H1 (cell line): ENCODE results near the gene CRTC2. TPM values are rescaled to one million over a fixed set of nuclear protein-coding genes. Genes with fewer than 3 reads are reported as not detected.

Source experiments
- CTCF ChIA-PET: fragments of 300-600 bp; sonication (Branson Sonifier 250); formaldehyde crosslinking; loops from one replicate; lab custom pipeline; 2021; ENCODE audit not compliant: partially characterized antibody; lab: Charles Lee
- POLR2A ChIA-PET: fragments of 300-600 bp; sonication (Branson Sonifier 250); formaldehyde crosslinking; loops from one replicate; lab custom pipeline; 2021; ENCODE audit warnings: inconsistent platforms; ENCODE audit not compliant: partially characterized antibody; lab: Charles Lee
- DNase-seq, 2 experiments: peaks; one replicate each; pipeline versions ENCODE4 v3.0.0 to v3.0.0-alpha.2; 2010 to 2022; ENCODE audit warnings: low spot score in 2 of 2, low read depth in 1 of 2, mixed read lengths in 1 of 2
- FAIRE-seq: peaks from 2 replicates; lab custom pipeline; 2011; peaks lifted over from hg19 to GRCh38; lab: Jason Lieb, UNC
- H2AFZ ChIP-seq: 2 replicates; pipeline ENCODE4 v1.8.1; 2012; ENCODE audit warnings: low read length, inconsistent platforms
- H2AK5ac ChIP-seq: 2 replicates; pipeline ENCODE4 v1.6.1; 2013; ENCODE audit warnings: low read depth, low read length
- H2BK120ac ChIP-seq: replicated peaks from 2 replicates; pipeline ENCODE3; 2013; ENCODE audit warnings: low read depth, low read length, inconsistent platforms
- H2BK12ac ChIP-seq: 2 replicates; pipeline ENCODE4 v1.6.1; 2013; ENCODE audit warnings: low read depth, low read length
- H2BK15ac ChIP-seq: 2 replicates; pipeline ENCODE4 v1.6.1; 2013; ENCODE audit warnings: low read length
- H2BK20ac ChIP-seq: 2 replicates; pipeline ENCODE4 v1.6.1; 2013; ENCODE audit warnings: low read length
- H2BK5ac ChIP-seq: 2 replicates; pipeline ENCODE4 v1.6.1; 2013; ENCODE audit warnings: low read depth, low read length
- H3K14ac ChIP-seq: 2 replicates; pipeline ENCODE4 v1.6.1; 2013; ENCODE audit warnings: inconsistent platforms; ENCODE audit not compliant: insufficient read length
- H3K18ac ChIP-seq: 2 replicates; pipeline ENCODE4 v1.6.1; 2013; ENCODE audit warnings: low read length; ENCODE audit errors: extremely low read depth
- H3K23ac ChIP-seq: 2 replicates; pipeline ENCODE4 v1.6.1; 2013; ENCODE audit warnings: inconsistent platforms; ENCODE audit not compliant: insufficient read length
- H3K23me2 ChIP-seq: 2 replicates; pipeline ENCODE4 v1.6.1; 2013; ENCODE audit warnings: low read depth, low read length
- H3K27ac ChIP-seq: 2 replicates; pipeline ENCODE4 v1.6.1; 2011; ENCODE audit warnings: low read depth, low read length, inconsistent platforms
- H3K27me3 ChIP-seq, 4 experiments: replicated peaks in 1 of 4; 1 replicate in 1 of 4; 2 replicates in 3 of 4; pipeline versions ENCODE4 v1.6.1 to v1.8.1; 2011 to 2013; ENCODE audit warnings: low read length in 3 of 4, mild to moderate bottlenecking in 3 of 4, inconsistent platforms in 2 of 4, mixed read lengths in 2 of 4, moderate library complexity in 1 of 4; ENCODE audit not compliant: control insufficient read depth in 3 of 4, insufficient read depth in 3 of 4; ENCODE audit errors: extremely low read depth in 1 of 4
- H3K36me3 ChIP-seq, 4 experiments: 2 replicates each; pipeline versions ENCODE4 v1.6.1 to v1.8.1; 2011 to 2013; ENCODE audit warnings: mild to moderate bottlenecking in 4 of 4, low read length in 3 of 4, moderate library complexity in 2 of 4, control low read depth in 1 of 4, inconsistent platforms in 1 of 4; ENCODE audit not compliant: insufficient read depth in 4 of 4, control insufficient read depth in 2 of 4
- H3K4ac ChIP-seq: replicated peaks from 2 replicates; pipeline ENCODE3; 2013; ENCODE audit warnings: low read length, low read depth, mixed read lengths, inconsistent platforms; ENCODE audit not compliant: insufficient read length
- H3K4me1 ChIP-seq, 4 experiments: replicated peaks in 1 of 4; 1 replicate in 1 of 4; 2 replicates in 3 of 4; pipeline versions ENCODE4 v1.6.1 to v1.8.1; 2011 to 2013; ENCODE audit warnings: low read length in 3 of 4, inconsistent platforms in 2 of 4, mixed read lengths in 1 of 4; ENCODE audit not compliant: insufficient read depth in 4 of 4, control insufficient read depth in 3 of 4
- H3K4me2 ChIP-seq, 2 experiments: 2 replicates each; pipeline versions ENCODE4 v1.6.1 to v1.8.1; 2011 to 2013; ENCODE audit warnings: low read depth in 2 of 2, low read length in 2 of 2, control low read depth in 1 of 2, inconsistent platforms in 1 of 2, mild to moderate bottlenecking in 1 of 2; ENCODE audit not compliant: insufficient read depth in 1 of 2
- H3K4me3 ChIP-seq, 4 experiments: fragments of 200-600, 300-600 bp in 1 of 4; sonication (generic), shearing (Covaris generic), sonication (Bioruptor Twin) in 1 of 4; 2 replicates each; pipeline versions ENCODE4 v1.5.1 to v1.8.1; 2011 to 2016; ENCODE audit warnings: low read length in 4 of 4, low read depth in 3 of 4, control low read depth in 2 of 4, inconsistent platforms in 2 of 4, mild to moderate bottlenecking in 2 of 4, mixed read lengths in 1 of 4, moderate library complexity in 1 of 4; ENCODE audit not compliant: insufficient read depth in 2 of 4; ENCODE audit errors: extremely low read depth in 1 of 4
- H3K56ac ChIP-seq: replicated peaks from 2 replicates; pipeline ENCODE3; 2013; ENCODE audit warnings: low read depth, mild to moderate bottlenecking, mixed read lengths, low read length, inconsistent platforms; ENCODE audit not compliant: insufficient read length
- H3K79me1 ChIP-seq: 2 replicates; pipeline ENCODE4 v1.6.1; 2013; ENCODE audit warnings: low read depth, low read length, control low read depth
- H3K79me2 ChIP-seq, 2 experiments: 2 replicates each; pipeline versions ENCODE4 v1.6.1 to v1.8.1; 2012 to 2013; ENCODE audit warnings: low read length in 2 of 2, mild to moderate bottlenecking in 2 of 2, inconsistent platforms in 1 of 2; ENCODE audit not compliant: insufficient read depth in 2 of 2, control insufficient read depth in 1 of 2
- H3K9ac ChIP-seq, 4 experiments: replicated peaks in 1 of 4; 1 replicate in 1 of 4; 2 replicates in 3 of 4; pipeline versions ENCODE4 v1.6.1 to v1.8.1; 2011 to 2013; ENCODE audit warnings: low read depth in 3 of 4, low read length in 3 of 4, control low read depth in 2 of 4, mild to moderate bottlenecking in 2 of 4, moderate library complexity in 2 of 4, inconsistent platforms in 1 of 4; ENCODE audit errors: extremely low read depth in 1 of 4
- H3K9me3 ChIP-seq, 2 experiments: 2 replicates each; pipeline versions ENCODE4 v1.6.1 to v1.8.1; 2012 to 2013; ENCODE audit warnings: mild to moderate bottlenecking in 2 of 2, moderate library complexity in 2 of 2, control low read depth in 1 of 2, inconsistent platforms in 1 of 2, low read depth in 1 of 2, low read length in 1 of 2, mixed read lengths in 1 of 2; ENCODE audit not compliant: insufficient read depth in 2 of 2
- H4K20me1 ChIP-seq, 2 experiments: replicated peaks in 1 of 2; 2 replicates each; pipeline versions ENCODE3 to v1.8.1; 2011 to 2013; ENCODE audit warnings: inconsistent platforms in 2 of 2, low read length in 2 of 2, mild to moderate bottlenecking in 1 of 2; ENCODE audit not compliant: insufficient read depth in 2 of 2, control insufficient read depth in 1 of 2
- H4K5ac ChIP-seq: 2 replicates; pipeline ENCODE4 v1.6.1; 2013; ENCODE audit warnings: low read length, low read depth, mixed read lengths, inconsistent platforms; ENCODE audit not compliant: insufficient read length
- H4K8ac ChIP-seq: 2 replicates; pipeline ENCODE4 v1.8.0; 2013; ENCODE audit warnings: mild to moderate bottlenecking, moderate library complexity, low read length, inconsistent platforms; ENCODE audit not compliant: insufficient read depth; ENCODE audit errors: extremely low read depth
- H4K91ac ChIP-seq: replicated peaks from 2 replicates; pipeline ENCODE3; 2013; ENCODE audit warnings: low read length, mixed read lengths, inconsistent platforms; ENCODE audit not compliant: insufficient read length
- EGR1 ChIP-seq: IDR thresholded peaks from 2 replicates; pipeline ENCODE4 v1.6.1; 2011; ENCODE audit warnings: low read depth, low read length, borderline replicate concordance
- GABPA ChIP-seq: IDR thresholded peaks from 2 replicates; pipeline ENCODE4 v1.6.1; 2011; ENCODE audit warnings: mild to moderate bottlenecking, low read length, moderate library complexity, borderline replicate concordance; ENCODE audit not compliant: insufficient read depth
- JUN ChIP-seq: IDR thresholded peaks from 2 replicates; pipeline ENCODE4 v1.6.1; 2011; ENCODE audit warnings: low read depth, mild to moderate bottlenecking, improper control_type of control experiment, low read length
- POU5F1 ChIP-seq: IDR thresholded peaks from 2 replicates; pipeline ENCODE4 v1.6.1; 2011; ENCODE audit warnings: low read depth, mild to moderate bottlenecking, low read length, moderate library complexity
- RFX5 ChIP-seq: IDR thresholded peaks from 2 replicates; pipeline ENCODE4 v1.6.1; 2011; ENCODE audit warnings: low read depth, low read length, improper control_type of control experiment, borderline replicate concordance
- RNF2 ChIP-seq: fragments of 200-900, 300-1000 bp; sonication (generic); IDR thresholded peaks from 2 replicates; pipeline ENCODE4 v1.7.1; 2016; ENCODE audit warnings: borderline replicate concordance, low read depth, mild to moderate bottlenecking, antibody characterized with exemption, low read length; ENCODE audit not compliant: poor library complexity, severe bottlenecking; ENCODE audit errors: missing control alignments
- TAF7 ChIP-seq: optimal IDR thresholded peaks from 2 replicates; pipeline ENCODE3; 2011; ENCODE audit warnings: low read depth, mild to moderate bottlenecking, inconsistent platforms, low read length, moderate library complexity, borderline replicate concordance
- WGBS, 2 experiments: shearing (Covaris generic) in 1 of 2; methylation state at CpG; one replicate each; pipeline versions ENCODE4 v1.1.6 to v1.1.7; 2013 to 2015; ENCODE audit warnings: low lambda C conversion rate in 2 of 2, mixed read lengths in 2 of 2, inconsistent platforms in 1 of 2, low coverage in 1 of 2, missing lambda C conversion rate in 1 of 2; ENCODE audit not compliant: insufficient replicate concordance in 2 of 2, insufficient coverage in 1 of 2, insufficient read length in 1 of 2; ENCODE audit errors: extremely low coverage in 1 of 2, missing lambda C conversion rate in 1 of 2; 5-methylcytosine and 5-hydroxymethylcytosine counted together
- polyA plus RNA-seq, 7 experiments: library from polyadenylated mRNA; depleted of rRNA in 3 of 7; stranded (reverse) in 5 of 7; unstranded in 2 of 7; fragments of >200 nt in 5 of 7; fragments of 200-250 nt in 2 of 7; gene quantifications; 1 replicate in 5 of 7; 2 replicates in 1 of 7; 4 replicates in 1 of 7; pipeline versions ENCODE4 v1.2.1 to v1.2.3, GENCODE V29; 2011 to 2013; ENCODE audit warnings: missing spikeins in 2 of 7, mixed read lengths in 2 of 7
- total RNA-seq: library from RNA; stranded (reverse); fragmentation: NEBNext Ultra II Directional; extraction: Animal tissue kit (Norgen Biotek cat#: 25700); gene quantifications from 2 replicates; pipeline ENCODE4 v1.2.1, GENCODE V29; 2021

CRTC2 gene
- total and polyA plus RNA-seq, 2 of the 8 experiments (the other 6 are each of a cell fraction or from before 2014, with no cell fraction given): 28.6 to 34.3 TPM

- Histone ChIP-seq H3K27ac (peak overlapping the region; percentile 59; the same call in 1 of the 2 replicates), H3K4ac (no peak overlapping the region), H2BK5ac (no peak overlapping the region), H2BK15ac (no peak overlapping the region), H2BK20ac (no peak overlapping the region), H2BK12ac (no peak overlapping the region), H3K79me2 (peaks cover 0 to 19% of the 10 kb centered on the region in 2 experiments; a peak in 3 of 4 replicates), H2BK120ac (no peak overlapping the region), H3K4me2 (peak overlapping the region; percentile 75 to 91), H3K18ac (no peak overlapping the region), H3K79me1 (no peaks in the 10 kb centered on the region), H3K9ac (peak overlapping the region in 2 of 4 experiments; percentile 2 to 98; a peak in 2 of 7 replicates), H3K36me3 (peaks cover 14 to 45% (median 28%) of the 10 kb centered on the region in 4 experiments), H4K91ac (no peak overlapping the region), H2AK5ac (no peak overlapping the region), H4K8ac (no peak overlapping the region), H4K5ac (no peak overlapping the region), H3K9me3 (peaks cover 0 to 3% of the 10 kb centered on the region in 2 experiments; a peak in 1 of 4 replicates), H3K23ac (no peak overlapping the region), H2AFZ (no peak overlapping the region), H3K14ac (no peak overlapping the region), H3K27me3 (no peaks in the 10 kb centered on the region), H3K4me3 (peak overlapping the region; percentile 78 to 95 (median 87); a peak in 7 of 8 replicates), H4K20me1 (peaks cover 0 to 8% of the 10 kb centered on the region in 2 experiments), H3K23me2 (peaks cover 9% of the 10 kb centered on the region), H3K56ac (no peak overlapping the region), H3K4me1 (peaks cover 0 to 8% (median 3%) of the 10 kb centered on the region in 4 experiments; a peak in 4 of 7 replicates)
- POLR2A ChIA-PET: interaction anchor here (0.7 to 13.2 kb wide), 30 partner anchors 10 to 315 kb away, joined by 3 to 454 read pairs (median 12); partner anchors contain the start of genes CREB3L4, CRTC2, DENND4B and GATAD2B
- CTCF ChIA-PET: interaction anchor here (1.2 kb wide), 1 partner anchor 8 kb away, joined by 5 read pairs; no protein-coding TSS in a partner anchor
- FAIRE-seq (no peak), DNase-seq (no peak)
- WGBS, 2 experiments: 91% methylated on average over 2 of the region's 2 CpGs; no CpG with 5 or more reads in 1 of the 2 experiments
- no peak for TF ChIP-seq JUN
- no peak for TF ChIP-seq RFX5
- TF ChIP-seq POU5F1: no peak
- TF ChIP-seq RNF2: no peak
- TF ChIP-seq GABPA: no peak
- TF ChIP-seq TAF7: no peak
- no peak for TF ChIP-seq EGR1
These were observed 33.4 kb upstream of the CRTC2 start for GRCh38 chr1:153991806-153992205.
